Stomach (tissue), 9 donors: ENCODE measurements around the gene PAGE2. TPM values are rescaled to one million over a fixed set of nuclear protein-coding genes. Genes with fewer than 3 reads are reported as not detected.

Experiments used
- DNase-seq, 2 donors: peaks; one replicate each; pipeline versions ENCODE4 v3.0.0 to v3.0.0-alpha.2; 2013 to 2019
- H3K27ac ChIP-seq, 5 donors: fragments of 200-600 bp in 4 of 5; sonication (generic) in 4 of 5; one replicate each; pipeline ENCODE4 v1.5.1; 2013 to 2019; ENCODE audit warnings: mild to moderate bottlenecking in 1 of 5, moderate library complexity in 1 of 5
- H3K27me3 ChIP-seq, 3 donors: fragments of 200-600 bp; sonication (generic); one replicate each; pipeline ENCODE4 v1.5.1; 2017 to 2019; ENCODE audit warnings: mixed run types in 1 of 3
- H3K36me3 ChIP-seq, 4 donors: fragments of 200-600 bp; sonication (generic); 1 replicate in 3 of 4; 2 replicates in 1 of 4; pipeline ENCODE4 v1.5.1; 2016 to 2019
- H3K4me1 ChIP-seq, 4 donors: fragments of 200-600 bp; sonication (generic); one replicate each; pipeline ENCODE4 v1.5.1; 2016 to 2019
- H3K4me3 ChIP-seq, 4 donors: fragments of 200-600 bp; sonication (generic) in 3 of 4; one replicate each; pipeline ENCODE4 v1.5.1; 2016 to 2019; ENCODE audit warnings: mild to moderate bottlenecking in 1 of 4
- H3K9me3 ChIP-seq, 4 donors: fragments of 200-600 bp; sonication (generic); one replicate each; pipeline ENCODE4 v1.5.1; 2016 to 2019
- CTCF ChIP-seq, 7 experiments: fragments of 450-650 bp in 4 of 7; fragments of 200-600 bp in 3 of 7; sonication (generic) in 3 of 7; IDR thresholded peaks; one replicate each; pipeline ENCODE4 v1.5.1; 2016 to 2019; ENCODE audit warnings: antibody characterized with exemption in 7 of 7, control low read depth in 2 of 7, mild to moderate bottlenecking in 1 of 7
- EP300 ChIP-seq: sonication (generic); formaldehyde crosslinking; IDR thresholded peaks from one replicate; pipeline ENCODE4 v1.6.1; 2017; ENCODE audit warnings: antibody characterized with exemption
- POLR2A ChIP-seq, 4 donors: fragments of 450-650 bp; IDR thresholded peaks; one replicate each; pipeline ENCODE4 v1.6.1; 2016; ENCODE audit warnings: antibody characterized with exemption in 4 of 4, control low read depth in 2 of 4, mild to moderate bottlenecking in 1 of 4, moderate library complexity in 1 of 4
- POLR2AphosphoS5 ChIP-seq, 3 donors: sonication (generic); formaldehyde crosslinking; IDR thresholded peaks; one replicate each; pipeline ENCODE4 v1.6.1; 2016; ENCODE audit warnings: antibody characterized with exemption in 3 of 3
- WGBS, 5 donors: extraction: QIAGEN DNeasy Blood & Tissue Kit in 3 of 5; methylation state at CpG; one replicate each; pipeline versions ENCODE4 v1.1.5 to v1.1.7; 2013 to 2018; 5-methylcytosine and 5-hydroxymethylcytosine counted together
- intact Hi-C: fragments of 100-400 bp; cut with DNase I; formaldehyde crosslinking; loops from one replicate; pipeline ENCODE4 v1.15.1; 2023; ENCODE audit warnings: low total_unique reads
- polyA plus RNA-seq, 3 donors: library from polyadenylated mRNA; stranded (reverse); fragments of 200-250 nt; gene quantifications; one replicate each; pipeline ENCODE4 v1.2.3, GENCODE V29; 2013
- total RNA-seq, 5 donors: library from RNA; depleted of rRNA; stranded (reverse); fragments of >200 nt; gene quantifications; one replicate each; pipeline versions ENCODE4 v1.1.0 to v1.2.3, GENCODE V29; 2014 to 2016
- donor health status: healthy with polysubstance abuse.
- donor health status: Bipolar disorder and iron deficiency.
- donor health status: healthy.

PAGE2 gene
- total and polyA plus RNA-seq, 8 donors = not detected

- no peak for DNase-seq
- TF ChIP-seq EP300 (no peak), POLR2AphosphoS5 (IDR thresholded peaks at IDR 0.05) (no peak), CTCF (IDR thresholded peaks at IDR 0.05) (no peak), POLR2A (IDR thresholded peaks at IDR 0.05) (no peak)
- Histone ChIP-seq H3K27me3 (peaks cover 0 to 8% (median 0%) of the 10 kb centered on the region in 3 donors), H3K4me3 (no peak overlapping the region), H3K36me3 (no peaks in the 10 kb centered on the region), H3K9me3 (no peaks in the 10 kb centered on the region), H3K4me1 (no peaks in the 10 kb centered on the region), H3K27ac (no peak overlapping the region)
- intact Hi-C loops = no loop called here
- WGBS, 5 donors = 43 to 84% (median 52%) methylated on average over 1 of the region's 1 CpG
These were observed 30.9 kb downstream of the PAGE2 start for GRCh38 chrX:55119712-55120111.

- Histone ChIP-seq H3K4me1 (no peaks in the 10 kb centered on the region), H3K36me3 (no peaks in the 10 kb centered on the region), H3K27me3 (peaks cover 0 to 8% (median 0%) of the 10 kb centered on the region in 3 donors), H3K27ac (no peak overlapping the region), H3K4me3 (no peak overlapping the region), H3K9me3 (no peaks in the 10 kb centered on the region)
- intact Hi-C loops = no loop called here
- no peak for DNase-seq
- 41 to 60% (median 45%) methylated on average over 2 of the region's 2 CpGs for WGBS, 5 donors
- TF ChIP-seq CTCF (IDR thresholded peaks at IDR 0.05) (no peak), POLR2A (IDR thresholded peaks at IDR 0.05) (no peak), POLR2AphosphoS5 (IDR thresholded peaks at IDR 0.05) (no peak), EP300 (no peak)
These were observed 32.0 kb downstream of the PAGE2 start for GRCh38 chrX:55120761-55121358.

GRCh38 chrX:55123900-55124299 lies 35.1 kb downstream of the PAGE2 start:
- no peaks in the 10 kb centered on the region for H3K36me3 ChIP-seq
- peaks cover 0 to 8% (median 0%) of the 10 kb centered on the region in 3 donors for H3K27me3 ChIP-seq
- no peaks in the 10 kb centered on the region for H3K4me1 ChIP-seq
- no peak for DNase-seq
- intact Hi-C loops = no loop called here
- no peak for TF ChIP-seq POLR2A (IDR thresholded peaks at IDR 0.05)
- TF ChIP-seq CTCF (IDR thresholded peaks at IDR 0.05) = no peak
- TF ChIP-seq EP300 = no peak
- no peak for TF ChIP-seq POLR2AphosphoS5 (IDR thresholded peaks at IDR 0.05)
- no peak overlapping the region for H3K27ac ChIP-seq
- WGBS, 5 donors = 75 to 93% (median 90%) methylated on average over 7 of the region's 7 CpGs
- no peak overlapping the region for H3K4me3 ChIP-seq
- H3K9me3 ChIP-seq = no peaks in the 10 kb centered on the region

GRCh38 chrX:55127692-55128091 lies 38.9 kb downstream of the PAGE2 start:
- intact Hi-C loops = no loop called here
- Histone ChIP-seq H3K9me3 (no peaks in the 10 kb centered on the region), H3K36me3 (no peaks in the 10 kb centered on the region), H3K4me1 (no peaks in the 10 kb centered on the region), H3K27ac (no peak overlapping the region), H3K4me3 (no peak overlapping the region), H3K27me3 (peaks cover 0 to 8% (median 0%) of the 10 kb centered on the region in 3 donors)
- WGBS, 5 donors = 48 to 63% (median 52%) methylated on average over 2 of the region's 2 CpGs
- DNase-seq = no peak
- no peak for TF ChIP-seq POLR2A (IDR thresholded peaks at IDR 0.05)
- TF ChIP-seq POLR2AphosphoS5 (IDR thresholded peaks at IDR 0.05) = no peak
- TF ChIP-seq CTCF (IDR thresholded peaks at IDR 0.05) = no peak
- no peak for TF ChIP-seq EP300
